ENCODE measurements around the gene SHC2.

DNA sequence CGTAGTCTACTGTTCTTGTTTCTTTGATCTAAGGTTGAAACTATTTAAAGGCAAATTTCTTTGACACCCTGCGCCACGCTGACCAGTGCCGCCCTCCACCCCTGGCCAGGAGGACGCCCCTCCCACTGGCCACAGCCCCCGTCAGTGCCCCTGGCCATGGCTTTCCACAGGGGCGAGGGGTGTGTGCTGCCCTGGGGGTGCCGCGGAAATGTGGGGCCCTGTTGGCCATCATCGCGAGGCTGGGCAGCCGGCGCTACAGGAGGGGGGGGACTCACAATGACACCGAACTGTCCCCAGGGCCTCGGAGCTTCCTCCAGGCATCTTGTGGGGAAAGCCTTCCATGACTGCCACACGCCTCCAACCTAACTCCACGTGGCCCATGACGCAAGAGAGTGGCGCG lies 10.9 kb downstream of the SHC2 start:
- TF ChIP-seq, protein P1, sequence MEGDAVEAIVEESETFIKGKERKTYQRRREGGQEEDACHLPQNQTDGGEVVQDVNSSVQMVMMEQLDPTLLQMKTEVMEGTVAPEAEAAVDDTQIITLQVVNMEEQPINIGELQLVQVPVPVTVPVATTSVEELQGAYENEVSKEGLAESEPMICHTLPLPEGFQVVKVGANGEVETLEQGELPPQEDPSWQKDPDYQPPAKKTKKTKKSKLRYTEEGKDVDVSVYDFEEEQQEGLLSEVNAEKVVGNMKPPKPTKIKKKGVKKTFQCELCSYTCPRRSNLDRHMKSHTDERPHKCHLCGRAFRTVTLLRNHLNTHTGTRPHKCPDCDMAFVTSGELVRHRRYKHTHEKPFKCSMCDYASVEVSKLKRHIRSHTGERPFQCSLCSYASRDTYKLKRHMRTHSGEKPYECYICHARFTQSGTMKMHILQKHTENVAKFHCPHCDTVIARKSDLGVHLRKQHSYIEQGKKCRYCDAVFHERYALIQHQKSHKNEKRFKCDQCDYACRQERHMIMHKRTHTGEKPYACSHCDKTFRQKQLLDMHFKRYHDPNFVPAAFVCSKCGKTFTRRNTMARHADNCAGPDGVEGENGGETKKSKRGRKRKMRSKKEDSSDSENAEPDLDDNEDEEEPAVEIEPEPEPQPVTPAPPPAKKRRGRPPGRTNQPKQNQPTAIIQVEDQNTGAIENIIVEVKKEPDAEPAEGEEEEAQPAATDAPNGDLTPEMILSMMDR (IDR thresholded peaks at IDR 0.05; ENCODE audit: low read depth, low read length, poor library complexity, severe bottlenecking): no peak
- no peak for TF ChIP-seq EZH2phosphoT487 (IDR thresholded peaks at IDR 0.05; ENCODE audit: borderline replicate concordance, low read length)
